Neural progenitor cell (in vitro differentiated cells): Measurements from ENCODE around the gene CFAP20DC. TPM values are rescaled to one million over a fixed set of nuclear protein-coding genes. Genes with fewer than 3 reads are reported as not detected.

ENCODE experiments used
- DNase-seq: peaks from one replicate; pipeline ENCODE4 v3.0.0-alpha.2; 2016; ENCODE audit warnings: low spot score
- H2AFZ ChIP-seq: fragments of 200-600 bp; sonication (generic); replicated peaks from 2 replicates; pipeline ENCODE4 v1.6.1; 2016; ENCODE audit warnings: antibody characterized with exemption
- H3F3A ChIP-seq: fragments of 200-600 bp; sonication (generic); 2 replicates; pipeline ENCODE4 v1.6.1; 2016; ENCODE audit warnings: antibody characterized with exemption, low read depth
- H3K27ac ChIP-seq: fragments of 200-600 bp; sonication (generic); 2 replicates; pipeline ENCODE4 v1.5.1; 2016; ENCODE audit warnings: mild to moderate bottlenecking
- H3K27me3 ChIP-seq: fragments of 200-600 bp; sonication (generic); 2 replicates; pipeline ENCODE4 v1.6.1; 2016; ENCODE audit warnings: mild to moderate bottlenecking, moderate library complexity
- H3K36me3 ChIP-seq: fragments of 200-600 bp; sonication (generic); 2 replicates; pipeline ENCODE4 v1.5.1; 2016
- H3K4me1 ChIP-seq: fragments of 200-600 bp; sonication (generic); 2 replicates; pipeline ENCODE4 v1.6.1; 2016; ENCODE audit warnings: mixed run types
- H3K4me2 ChIP-seq: fragments of 200-600 bp; sonication (generic); 2 replicates; pipeline ENCODE4 v1.6.1; 2016
- H3K4me3 ChIP-seq: fragments of 200-600 bp; sonication (generic); 2 replicates; pipeline ENCODE4 v1.5.1; 2016
- H3K79me2 ChIP-seq: fragments of 200-600 bp; sonication (generic); 2 replicates; pipeline ENCODE4 v1.6.1; 2016; ENCODE audit warnings: low read depth
- H3K9ac ChIP-seq: fragments of 200-600 bp; sonication (generic); 2 replicates; pipeline ENCODE4 v1.6.1; 2016
- H3K9me3 ChIP-seq: fragments of 200-600 bp; sonication (generic); 2 replicates; pipeline ENCODE4 v1.5.1; 2016; ENCODE audit warnings: low read depth
- H4K20me1 ChIP-seq: fragments of 200-600 bp; sonication (generic); 2 replicates; pipeline ENCODE4 v1.6.1; 2016; ENCODE audit warnings: low read depth
- H3K27ac Mint-ChIP-seq: 3 replicates; pipeline ENCODE4 v1.8.0; 2021; ENCODE audit warnings: mixed read lengths
- H3K27me3 Mint-ChIP-seq: 2 replicates; pipeline ENCODE4 v1.8.0; 2022; ENCODE audit warnings: low read depth, mild to moderate bottlenecking, inconsistent platforms, moderate library complexity, mixed read lengths; ENCODE audit not compliant: insufficient read depth
- H3K36me3 Mint-ChIP-seq: 3 replicates; pipeline ENCODE4 v1.8.0; 2021; ENCODE audit warnings: mixed read lengths
- H3K4me1 Mint-ChIP-seq: 3 replicates; pipeline ENCODE4 v1.8.0; 2021; ENCODE audit warnings: mixed read lengths
- H3K4me3 Mint-ChIP-seq: 3 replicates; pipeline ENCODE4 v1.8.0; 2021; ENCODE audit warnings: mild to moderate bottlenecking, moderate library complexity, mixed read lengths
- H3K9me3 Mint-ChIP-seq: 3 replicates; pipeline ENCODE4 v1.8.0; 2020; ENCODE audit warnings: mixed read lengths
- EZH2 ChIP-seq: fragments of 200-600 bp; sonication (generic); IDR thresholded peaks from 2 replicates; pipeline ENCODE4 v1.6.1; 2017; ENCODE audit warnings: antibody characterized with exemption, mild to moderate bottlenecking, moderate library complexity
- EZH2phosphoT487 ChIP-seq: fragments of 200-600 bp; sonication (generic); IDR thresholded peaks from 2 replicates; pipeline ENCODE4 v1.6.1; 2017; ENCODE audit warnings: antibody characterized with exemption
- total RNA-seq: library from RNA; depleted of rRNA; stranded (reverse); fragments of >200 nt; gene quantifications from 2 replicates; pipeline ENCODE4 v1.2.3, GENCODE V29; 2015; ENCODE audit warnings: low replicate concordance
- TF ChIP-seq, protein P1 (sequence below): fragments of 200-600 bp; sonication (generic); IDR thresholded peaks from 2 replicates; pipeline ENCODE4 v1.5.1; 2017; ENCODE audit warnings: antibody characterized with exemption, mild to moderate bottlenecking

The CFAP20DC gene
- total RNA-seq, 1 donor from 2014 or later: 14.0 TPM

DNA sequence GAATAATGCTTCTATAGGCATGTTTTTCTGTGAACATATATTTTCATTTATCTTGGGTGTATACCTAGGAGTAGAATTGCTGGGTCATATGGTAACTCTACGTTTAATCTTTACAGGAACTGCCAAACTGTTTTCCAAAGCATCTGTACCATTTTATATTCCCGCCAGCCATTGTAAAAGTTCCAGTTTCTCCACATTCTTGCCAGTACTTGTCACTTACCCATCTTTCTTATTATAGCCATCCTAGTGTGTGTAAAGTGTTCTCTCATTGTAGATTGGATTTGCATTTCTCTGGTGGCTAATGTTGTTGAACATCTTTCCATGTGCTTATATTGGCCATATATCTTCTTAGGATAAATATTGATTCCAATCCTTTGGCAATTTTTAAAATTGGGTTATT is 31.2 kb upstream of the CFAP20DC start:
- Histone ChIP-seq H3F3A (no peaks in the 10 kb centered on the region), H4K20me1 (no peaks in the 10 kb centered on the region), H2AFZ (no peak overlapping the region), H3K27ac (no peak overlapping the region), H3K27me3 (no peaks in the 10 kb centered on the region), H3K4me3 (no peak overlapping the region), H3K9ac (no peak overlapping the region), H3K4me2 (no peak overlapping the region), H3K79me2 (no peaks in the 10 kb centered on the region), H3K36me3 (no peaks in the 10 kb centered on the region), H3K9me3 (no peaks in the 10 kb centered on the region), H3K4me1 (peaks cover 6% of the 10 kb centered on the region)
- no peak for DNase-seq
- TF ChIP-seq EZH2: no peak
- TF ChIP-seq EZH2phosphoT487: no peak
- TF ChIP-seq, protein P1, sequence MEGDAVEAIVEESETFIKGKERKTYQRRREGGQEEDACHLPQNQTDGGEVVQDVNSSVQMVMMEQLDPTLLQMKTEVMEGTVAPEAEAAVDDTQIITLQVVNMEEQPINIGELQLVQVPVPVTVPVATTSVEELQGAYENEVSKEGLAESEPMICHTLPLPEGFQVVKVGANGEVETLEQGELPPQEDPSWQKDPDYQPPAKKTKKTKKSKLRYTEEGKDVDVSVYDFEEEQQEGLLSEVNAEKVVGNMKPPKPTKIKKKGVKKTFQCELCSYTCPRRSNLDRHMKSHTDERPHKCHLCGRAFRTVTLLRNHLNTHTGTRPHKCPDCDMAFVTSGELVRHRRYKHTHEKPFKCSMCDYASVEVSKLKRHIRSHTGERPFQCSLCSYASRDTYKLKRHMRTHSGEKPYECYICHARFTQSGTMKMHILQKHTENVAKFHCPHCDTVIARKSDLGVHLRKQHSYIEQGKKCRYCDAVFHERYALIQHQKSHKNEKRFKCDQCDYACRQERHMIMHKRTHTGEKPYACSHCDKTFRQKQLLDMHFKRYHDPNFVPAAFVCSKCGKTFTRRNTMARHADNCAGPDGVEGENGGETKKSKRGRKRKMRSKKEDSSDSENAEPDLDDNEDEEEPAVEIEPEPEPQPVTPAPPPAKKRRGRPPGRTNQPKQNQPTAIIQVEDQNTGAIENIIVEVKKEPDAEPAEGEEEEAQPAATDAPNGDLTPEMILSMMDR: no peak
- Mint-ChIP-seq H3K4me1 (no peaks in the 10 kb centered on the region), H3K27me3 (no peaks in the 10 kb centered on the region), H3K4me3 (no peak overlapping the region), H3K36me3 (no peaks in the 10 kb centered on the region), H3K27ac (no peak overlapping the region), H3K9me3 (no peaks in the 10 kb centered on the region)

DNA sequence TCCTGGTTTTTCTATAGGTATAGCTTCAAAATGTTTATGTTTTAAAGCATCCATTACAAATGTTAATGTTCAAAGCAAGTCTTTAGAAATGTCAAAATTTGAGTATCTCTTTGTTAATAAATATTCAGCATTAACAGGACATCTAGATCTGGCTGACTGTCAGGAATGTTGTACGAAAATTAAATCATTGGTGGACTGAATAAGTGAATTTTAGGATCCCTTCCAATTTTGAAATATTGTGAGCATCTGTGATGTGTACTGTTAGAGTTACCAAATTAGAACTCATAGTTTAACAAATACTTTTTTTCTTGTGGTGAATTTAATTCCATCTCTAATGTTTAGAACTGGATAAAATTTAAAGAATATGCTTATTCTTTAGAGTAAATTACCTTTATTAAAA is 30.1 kb upstream of the CFAP20DC start:
- Histone ChIP-seq H3K79me2 (no peaks in the 10 kb centered on the region), H3K9me3 (no peaks in the 10 kb centered on the region), H3K36me3 (no peaks in the 10 kb centered on the region), H2AFZ (no peak overlapping the region), H3K27ac (no peak overlapping the region), H3K9ac (no peak overlapping the region), H3K4me1 (no peaks in the 10 kb centered on the region), H3K27me3 (no peaks in the 10 kb centered on the region), H3K4me2 (no peak overlapping the region), H3K4me3 (no peak overlapping the region), H3F3A (no peaks in the 10 kb centered on the region), H4K20me1 (no peaks in the 10 kb centered on the region)
- DNase-seq: no peak
- H3K4me1 Mint-ChIP-seq: no peaks in the 10 kb centered on the region
- no peaks in the 10 kb centered on the region for H3K27me3 Mint-ChIP-seq
- H3K27ac Mint-ChIP-seq: no peak overlapping the region
- H3K9me3 Mint-ChIP-seq: no peaks in the 10 kb centered on the region
- H3K4me3 Mint-ChIP-seq: no peak overlapping the region
- TF ChIP-seq EZH2 (no peak), EZH2phosphoT487 (no peak)
- TF ChIP-seq, protein P1: no peak
- H3K36me3 Mint-ChIP-seq: no peaks in the 10 kb centered on the region

DNA sequence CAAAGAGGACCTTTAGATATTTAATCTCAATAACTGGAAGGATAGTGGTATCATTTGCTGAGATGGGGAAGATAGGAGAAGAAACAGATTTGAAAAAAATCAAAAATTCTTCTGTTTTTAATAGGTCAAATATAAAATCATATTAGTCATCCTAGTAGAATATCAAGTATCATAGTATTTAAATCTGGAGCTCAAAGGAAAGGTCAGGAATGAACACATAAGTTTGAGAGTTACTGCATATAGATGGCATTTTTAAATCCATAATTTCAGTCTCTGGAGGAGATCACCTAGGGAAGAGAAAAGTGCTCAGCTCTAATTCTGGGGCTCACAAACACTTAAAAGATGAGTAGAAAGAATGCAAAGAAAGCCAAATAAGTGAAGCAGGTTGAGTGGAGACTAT is 24.9 kb upstream of the CFAP20DC start:
- no peaks in the 10 kb centered on the region for H3K36me3 ChIP-seq
- no peak overlapping the region for H3K4me3 Mint-ChIP-seq
- no peaks in the 10 kb centered on the region for H3K79me2 ChIP-seq
- no peak overlapping the region for H3K27ac Mint-ChIP-seq
- TF ChIP-seq EZH2 (no peak), EZH2phosphoT487 (no peak)
- TF ChIP-seq, protein P1: no peak
- H3K4me3 ChIP-seq: no peak overlapping the region
- no peak for DNase-seq
- H2AFZ ChIP-seq: no peak overlapping the region
- no peaks in the 10 kb centered on the region for H3K27me3 Mint-ChIP-seq
- H3K4me1 Mint-ChIP-seq: peaks cover 2% of the 10 kb centered on the region
- no peaks in the 10 kb centered on the region for H4K20me1 ChIP-seq
- no peak overlapping the region for H3K4me2 ChIP-seq
- H3K27me3 ChIP-seq: no peaks in the 10 kb centered on the region
- no peaks in the 10 kb centered on the region for H3F3A ChIP-seq
- no peaks in the 10 kb centered on the region for H3K9me3 Mint-ChIP-seq
- no peaks in the 10 kb centered on the region for H3K4me1 ChIP-seq
- H3K27ac ChIP-seq: no peak overlapping the region
- no peak overlapping the region for H3K9ac ChIP-seq
- H3K36me3 Mint-ChIP-seq: no peaks in the 10 kb centered on the region
- no peaks in the 10 kb centered on the region for H3K9me3 ChIP-seq
